Neuron (in vitro differentiated cells): ENCODE data around the gene SSX3.
"Not testable (repeated sequence)": the region's sequence is repeated elsewhere in the genome, so short reads cannot be mapped to it uniquely, and the experiment has no call there.

Experiments used
- H2AFZ ChIP-seq: one replicate; pipeline ENCODE4 v1.6.1; 2013; ENCODE audit warnings: low read depth, mild to moderate bottlenecking, inconsistent platforms, low read length, moderate library complexity
- H3K27me3 ChIP-seq: one replicate; pipeline ENCODE4 v1.6.1; 2013; ENCODE audit warnings: low read length; ENCODE audit not compliant: insufficient read depth
- H3K36me3 ChIP-seq: one replicate; pipeline ENCODE4 v1.6.1; 2013; ENCODE audit warnings: low read length; ENCODE audit not compliant: insufficient read depth
- H3K4me1 ChIP-seq: one replicate; pipeline ENCODE4 v1.6.1; 2013; ENCODE audit warnings: low read length; ENCODE audit not compliant: insufficient read depth
- H3K4me3 ChIP-seq: 2 replicates; pipeline ENCODE4 v1.5.1; 2013; ENCODE audit warnings: mild to moderate bottlenecking, low read length, moderate library complexity
- H3K9me3 ChIP-seq: one replicate; pipeline ENCODE4 v1.6.1; 2013; ENCODE audit warnings: low read length

SSX3 gene, protein sequence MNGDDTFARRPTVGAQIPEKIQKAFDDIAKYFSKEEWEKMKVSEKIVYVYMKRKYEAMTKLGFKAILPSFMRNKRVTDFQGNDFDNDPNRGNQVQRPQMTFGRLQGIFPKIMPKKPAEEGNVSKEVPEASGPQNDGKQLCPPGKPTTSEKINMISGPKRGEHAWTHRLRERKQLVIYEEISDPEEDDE

DNA sequence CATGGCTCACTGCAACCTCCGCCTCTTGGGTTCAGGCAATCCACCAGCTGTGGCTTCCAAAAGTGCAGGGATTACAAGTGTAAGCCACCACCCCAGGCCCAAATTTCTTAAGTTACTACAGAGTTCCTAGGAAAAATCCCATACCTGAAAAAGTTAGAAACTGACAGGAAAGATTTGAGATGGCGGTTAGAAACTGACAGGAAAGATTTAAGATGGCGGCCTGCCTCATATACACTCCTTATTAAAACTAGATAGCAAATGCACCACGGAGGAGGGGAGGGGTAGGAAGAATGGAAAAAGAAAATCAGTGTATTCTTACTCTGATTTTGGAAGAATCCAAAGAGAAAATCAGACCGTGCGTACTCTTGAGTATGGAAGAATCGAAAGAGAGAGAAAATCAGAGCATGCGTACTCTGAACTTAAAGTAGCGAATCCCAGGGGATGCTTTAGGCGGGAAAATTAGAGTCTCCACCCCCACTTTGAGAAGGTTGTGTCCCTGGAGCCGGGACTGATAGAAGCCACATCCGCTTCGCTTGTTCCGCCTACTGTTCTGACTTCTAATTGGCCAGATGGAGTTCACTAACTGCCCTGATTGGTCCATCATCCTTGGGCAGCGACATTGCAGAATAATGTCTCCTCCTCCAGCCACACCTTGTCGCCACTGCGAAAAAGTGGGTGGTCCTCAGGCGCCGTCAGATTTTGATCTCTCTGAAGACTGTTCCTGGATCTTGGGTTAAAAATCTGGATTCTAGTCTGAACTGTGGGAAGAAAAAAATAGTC lies at the start of gene SSX3:
TSS of gene SSX3 (minus strand) at position 389 of the 780 bp plus-strand sequence. CDS start 1,454 bp downstream, outside the sequence.
- H3K4me1 ChIP-seq, H3K36me3 ChIP-seq, H3K9me3 ChIP-seq, H3K4me3 ChIP-seq, H2AFZ ChIP-seq, H3K27me3 ChIP-seq: not testable (repeated sequence)

DNA sequence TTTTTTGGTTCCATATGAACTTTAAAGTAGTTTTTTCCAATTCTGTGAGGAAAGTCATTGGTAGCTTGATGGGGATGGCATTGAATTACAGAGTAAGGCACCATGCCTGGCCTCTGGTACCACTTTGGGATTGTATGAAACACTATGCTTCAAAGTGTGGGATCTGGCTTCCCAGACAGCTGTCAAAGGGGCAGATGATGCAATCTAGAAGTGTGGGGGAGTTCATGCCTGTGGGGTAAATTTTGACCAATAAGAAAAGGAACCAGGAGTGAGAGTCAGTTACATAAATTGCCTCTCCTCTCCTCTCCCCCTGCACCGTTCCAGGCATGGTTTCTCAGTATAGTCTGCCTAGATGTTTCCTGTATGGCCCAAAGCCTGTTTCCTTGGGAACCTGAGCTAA lies 41.3 kb upstream of the SSX3 start:
- not testable (repeated sequence) for H3K9me3 ChIP-seq, H2AFZ ChIP-seq, H3K36me3 ChIP-seq, H3K27me3 ChIP-seq, H3K4me1 ChIP-seq, H3K4me3 ChIP-seq

- not testable (repeated sequence) for H3K4me3 ChIP-seq, H3K9me3 ChIP-seq, H3K27me3 ChIP-seq
Observed at GRCh38 chrX:48396931-48397330, 40.4 kb upstream of the SSX3 start.

DNA sequence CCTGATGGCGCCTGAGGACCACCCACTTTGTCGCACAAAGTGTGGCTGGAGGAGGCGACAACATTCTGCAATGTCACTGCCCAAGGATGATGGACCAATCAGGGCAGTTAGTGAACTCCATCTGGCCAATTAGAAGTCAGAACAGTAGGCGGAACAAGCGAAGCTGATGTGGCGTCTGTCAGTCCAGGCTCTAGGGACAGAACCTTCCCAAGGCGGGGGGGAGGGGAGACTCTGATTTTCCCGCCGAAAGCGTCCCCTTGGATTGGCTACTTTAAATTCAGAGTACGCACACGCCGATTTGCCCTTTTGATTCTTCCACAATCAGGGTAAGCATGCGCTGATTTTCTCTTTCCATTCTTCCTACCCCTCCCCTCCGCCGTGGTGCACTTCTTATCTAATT lies 26.7 kb upstream of the SSX3 start, which contains the start of gene SSX4:
TSS of gene SSX4 (plus strand) at position 301 of the 400 bp plus-strand sequence. CDS start 515 bp downstream, outside the sequence.
- H3K9me3 ChIP-seq, H3K4me1 ChIP-seq, H3K4me3 ChIP-seq, H2AFZ ChIP-seq, H3K36me3 ChIP-seq, H3K27me3 ChIP-seq: not testable (repeated sequence)

More at GRCh38 chrX:48396931-48397330, 40.4 kb upstream of the SSX3 start:
- H3K36me3 ChIP-seq, H2AFZ ChIP-seq, H3K4me1 ChIP-seq: not testable (repeated sequence)

DNA sequence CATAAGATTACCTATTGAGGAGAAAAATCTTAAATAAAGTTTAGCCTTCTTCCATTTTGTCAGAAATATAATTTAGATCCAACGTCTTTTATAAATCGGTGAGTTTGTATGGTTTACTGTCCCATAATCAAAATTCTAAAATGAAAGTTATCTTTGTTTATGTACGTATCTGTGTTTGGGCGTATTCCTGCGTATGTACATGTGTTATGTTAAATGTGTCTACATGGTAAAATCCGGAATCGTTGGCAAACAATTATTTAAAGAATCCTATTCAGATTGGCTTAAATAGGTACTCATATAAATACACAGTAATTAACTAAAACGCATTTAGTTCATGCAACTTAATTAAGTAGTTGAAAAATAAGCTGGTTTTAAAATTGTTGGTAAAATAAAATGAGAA lies 13.9 kb upstream of the SSX3 start:
- not testable (repeated sequence) for H3K4me1 ChIP-seq, H3K27me3 ChIP-seq, H2AFZ ChIP-seq, H3K36me3 ChIP-seq, H3K9me3 ChIP-seq, H3K4me3 ChIP-seq

GRCh38 chrX:48367717-48368408 lies 11.4 kb upstream of the SSX3 start:
- not testable (repeated sequence) for H3K36me3 ChIP-seq, H3K4me3 ChIP-seq, H3K4me1 ChIP-seq, H3K9me3 ChIP-seq, H2AFZ ChIP-seq, H3K27me3 ChIP-seq

- not testable (repeated sequence) for H3K27me3 ChIP-seq, H3K9me3 ChIP-seq, H3K36me3 ChIP-seq, H2AFZ ChIP-seq, H3K4me1 ChIP-seq, H3K4me3 ChIP-seq
Observed at GRCh38 chrX:48359281-48359680, 2.8 kb upstream of the SSX3 start.

- no peaks in the 10 kb centered on the region for H3K36me3 ChIP-seq
- no peaks in the 10 kb centered on the region for H3K4me1 ChIP-seq
- peaks cover 4% of the 10 kb centered on the region for H3K27me3 ChIP-seq
- H2AFZ ChIP-seq = no peak overlapping the region
- H3K9me3 ChIP-seq = no peaks in the 10 kb centered on the region
- H3K4me3 ChIP-seq = no peak overlapping the region
Observed at GRCh38 chrX:48357681-48358080, 1.2 kb upstream of the SSX3 start.

DNA sequence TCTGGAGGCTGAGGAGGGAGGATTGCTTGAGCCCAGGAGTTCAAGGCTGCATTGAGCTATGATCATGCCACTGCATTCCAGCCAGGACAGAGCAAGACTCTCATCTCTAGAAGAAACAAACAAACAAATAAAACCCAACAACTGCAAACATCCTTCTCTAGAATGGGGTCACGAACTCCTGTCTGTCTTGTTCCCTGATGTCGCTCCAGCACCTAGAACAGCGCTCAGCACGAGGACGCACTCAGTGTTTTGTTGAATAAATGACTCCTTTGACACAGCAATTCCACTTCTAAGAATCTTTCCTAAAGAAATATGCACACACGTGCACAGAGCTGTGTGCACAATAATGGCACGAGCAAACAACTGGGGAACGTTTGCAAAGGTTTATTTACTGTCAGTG lies 10.4 kb downstream of the SSX3 start:
- H3K9me3 ChIP-seq, H3K27me3 ChIP-seq, H3K4me3 ChIP-seq, H3K36me3 ChIP-seq, H2AFZ ChIP-seq, H3K4me1 ChIP-seq: not testable (repeated sequence)

DNA sequence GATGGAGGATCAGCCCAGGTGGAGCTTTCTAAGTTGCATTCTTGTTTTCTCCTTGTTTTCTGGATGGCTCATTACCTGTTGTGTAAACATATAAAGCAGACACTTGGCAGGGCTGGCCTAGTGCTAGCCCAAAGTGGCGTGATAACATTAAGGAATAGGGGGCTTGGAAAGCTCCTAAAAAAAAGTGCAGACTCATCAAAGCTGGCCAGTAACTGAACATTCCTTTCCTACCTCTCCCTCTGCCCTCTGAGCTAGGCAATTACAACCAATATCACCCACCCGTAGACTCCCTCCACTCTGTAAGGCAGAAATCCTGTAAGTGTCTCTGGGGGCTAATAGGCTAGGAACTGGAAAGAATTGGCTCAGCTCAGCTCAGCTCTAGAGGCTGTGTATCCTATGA lies 42.5 kb downstream of the SSX3 start:
- not testable (repeated sequence) for H3K4me3 ChIP-seq, H3K36me3 ChIP-seq, H3K4me1 ChIP-seq, H3K27me3 ChIP-seq, H3K9me3 ChIP-seq, H2AFZ ChIP-seq

GRCh38 chrX:48306175-48306574 lies 50.3 kb downstream of the SSX3 start:
- Histone ChIP-seq H3K27me3 (no peaks in the 10 kb centered on the region), H2AFZ (no peak overlapping the region), H3K9me3 (no peaks in the 10 kb centered on the region), H3K4me3 (no peak overlapping the region), H3K36me3 (no peaks in the 10 kb centered on the region), H3K4me1 (no peaks in the 10 kb centered on the region)
